GM23338 (cell line): ENCODE data around the gene CHN2.

Experiments used
- CREB1 ChIP-seq: fragments of 250-450 bp; sonication (Bioruptor Pico); IDR thresholded peaks from 2 replicates; pipeline ENCODE4 v1.5.0; 2020; ENCODE audit warnings: low read depth, mild to moderate bottlenecking, moderate library complexity
- CTCF ChIP-seq, 2 experiments: fragments of 200-600 bp in 1 of 2; sonication (generic) in 1 of 2; conservative IDR thresholded peaks; 2 replicates each; pipeline versions ENCODE4 v1.5.1 to v1.6.1; 2016 to 2017; ENCODE audit warnings: antibody characterized with exemption in 2 of 2, low read depth in 2 of 2, mild to moderate bottlenecking in 2 of 2, moderate library complexity in 1 of 2
- ETS1 ChIP-seq: IDR thresholded peaks from 2 replicates; pipeline ENCODE4 v1.6.1; 2016; ENCODE audit warnings: antibody characterized with exemption
- EZH2 ChIP-seq: fragments of 200-600 bp; sonication (generic); IDR thresholded peaks from one replicate; pipeline ENCODE4 v1.8.0; 2017; ENCODE audit warnings: antibody characterized with exemption, mild to moderate bottlenecking, low read depth; ENCODE audit not compliant: unreplicated experiment
- EZH2phosphoT487 ChIP-seq: fragments of 200-600 bp; sonication (generic); IDR thresholded peaks from one replicate; pipeline ENCODE4 v1.8.1; 2018; ENCODE audit warnings: antibody characterized with exemption; ENCODE audit not compliant: unreplicated experiment
- NANOG ChIP-seq: IDR thresholded peaks from 2 replicates; pipeline ENCODE4 v1.6.1; 2016; ENCODE audit warnings: antibody characterized with exemption, borderline replicate concordance
- POLR2AphosphoS5 ChIP-seq: IDR thresholded peaks from 2 replicates; pipeline ENCODE4 v1.6.1; 2016; ENCODE audit warnings: antibody characterized with exemption, low read depth
- REST ChIP-seq: IDR thresholded peaks from one replicate; pipeline ENCODE4 v1.6.1; 2018; ENCODE audit warnings: antibody characterized with exemption; ENCODE audit not compliant: unreplicated experiment
- ZNF331 ChIP-seq: fragments of 250-450 bp; sonication (Bioruptor Pico); IDR thresholded peaks from 2 replicates; pipeline ENCODE4 v1.5.0; 2020; ENCODE audit warnings: low read depth, mild to moderate bottlenecking, moderate library complexity
- ZNF462 ChIP-seq: fragments of 250-450 bp; sonication (Bioruptor Pico); IDR thresholded peaks from 2 replicates; pipeline ENCODE4 v1.5.0; 2020; ENCODE audit warnings: mild to moderate bottlenecking, moderate library complexity

- TF ChIP-seq CTCF (conservative IDR thresholded peaks at IDR 0.05; ENCODE audit: low read depth in 2 of 2) (no peak), EZH2phosphoT487 (no peak), REST (no peak), POLR2AphosphoS5 (no peak), NANOG (no peak), EZH2 (no peak), CREB1 (CRISPR knock-in tag) (no peak), ZNF331 (CRISPR knock-in tag) (no peak), ZNF462 (CRISPR knock-in tag) (no peak), ETS1 (no peak)
Observed at GRCh38 chr7:29422829-29423228, 228.3 kb downstream of the CHN2 start.
